GM18511 (cell line): Measurements from ENCODE around the gene JOSD2.

Source experiments
- ATAC-seq: cut with Tn5 transposase; IDR thresholded peaks from one replicate; pipeline ENCODE4 v1.9.1; 2021; ENCODE audit warnings: mild to moderate bottlenecking, moderate library complexity; ENCODE audit not compliant: unreplicated experiment

The JOSD2 gene

GRCh38 chr19:50457300-50457699 is 53.7 kb downstream of the JOSD2 start:
- no peak for ATAC-seq
